ENCODE results near the gene CAMK1D. TPM values are rescaled to one million over a fixed set of nuclear protein-coding genes. Genes with fewer than 3 reads are reported as not detected.
A peak's percentile ranks its signal among the peaks of the same experiment; 100 is the strongest.

CAMK1D gene
- total and polyA plus RNA-seq, 2 experiments from 2014 or later: 3.5 to 6.0 TPM

DNA sequence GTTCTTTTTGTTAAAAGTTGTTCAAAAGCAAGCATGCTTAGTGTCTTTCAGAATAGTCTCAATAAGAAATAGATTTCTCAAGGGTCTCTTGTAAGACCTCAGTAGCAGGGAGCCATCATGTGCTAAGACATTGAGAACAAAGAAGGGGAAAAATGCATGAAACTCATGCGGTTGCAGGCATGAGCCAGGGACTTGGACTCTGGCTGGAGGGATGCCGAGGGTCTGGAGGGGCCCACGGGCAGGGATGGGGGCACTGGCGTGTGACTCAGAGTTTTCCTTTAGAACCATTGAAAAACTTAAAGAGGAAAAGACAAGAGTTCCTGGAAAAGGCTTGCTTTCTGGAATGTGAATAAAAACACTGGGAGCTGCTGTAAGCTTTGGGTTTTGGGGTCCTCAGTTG is 398.8 kb downstream of the CAMK1D start:
- H3K4me1 ChIP-seq (ENCODE audit: insufficient read depth): peaks cover 10% of the 10 kb centered on the region
- no peaks in the 10 kb centered on the region for H3K27me3 ChIP-seq
- TF ChIP-seq EZH2 (IDR thresholded peaks at IDR 0.05; ENCODE audit: borderline replicate concordance) (no peak), EZH2phosphoT487 (IDR thresholded peaks at IDR 0.05; ENCODE audit: low read depth, severe bottlenecking, unreplicated experiment) (no peak)
- TF ChIP-seq, protein P1, sequence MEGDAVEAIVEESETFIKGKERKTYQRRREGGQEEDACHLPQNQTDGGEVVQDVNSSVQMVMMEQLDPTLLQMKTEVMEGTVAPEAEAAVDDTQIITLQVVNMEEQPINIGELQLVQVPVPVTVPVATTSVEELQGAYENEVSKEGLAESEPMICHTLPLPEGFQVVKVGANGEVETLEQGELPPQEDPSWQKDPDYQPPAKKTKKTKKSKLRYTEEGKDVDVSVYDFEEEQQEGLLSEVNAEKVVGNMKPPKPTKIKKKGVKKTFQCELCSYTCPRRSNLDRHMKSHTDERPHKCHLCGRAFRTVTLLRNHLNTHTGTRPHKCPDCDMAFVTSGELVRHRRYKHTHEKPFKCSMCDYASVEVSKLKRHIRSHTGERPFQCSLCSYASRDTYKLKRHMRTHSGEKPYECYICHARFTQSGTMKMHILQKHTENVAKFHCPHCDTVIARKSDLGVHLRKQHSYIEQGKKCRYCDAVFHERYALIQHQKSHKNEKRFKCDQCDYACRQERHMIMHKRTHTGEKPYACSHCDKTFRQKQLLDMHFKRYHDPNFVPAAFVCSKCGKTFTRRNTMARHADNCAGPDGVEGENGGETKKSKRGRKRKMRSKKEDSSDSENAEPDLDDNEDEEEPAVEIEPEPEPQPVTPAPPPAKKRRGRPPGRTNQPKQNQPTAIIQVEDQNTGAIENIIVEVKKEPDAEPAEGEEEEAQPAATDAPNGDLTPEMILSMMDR (IDR thresholded peaks at IDR 0.05; ENCODE audit: poor library complexity): no peak
- H3K9me2 ChIP-seq (replicated peaks; ENCODE audit: insufficient read depth): no peaks in the 10 kb centered on the region
- no peaks in the 10 kb centered on the region for H3K9me3 ChIP-seq (ENCODE audit: low read depth)
- DNase-seq (ENCODE audit: low spot score): no peak
- H3K27ac ChIP-seq: no peak overlapping the region
- H3K36me3 ChIP-seq (replicated peaks; ENCODE audit: insufficient read depth, low read depth): no peaks in the 10 kb centered on the region
- no peak overlapping the region for H3K4me2 ChIP-seq
- 58% methylated on average over 4 of the region's 4 CpGs for WGBS (ENCODE audit: low lambda C conversion rate, missing lambda C conversion rate)
- H2AFZ ChIP-seq: no peak overlapping the region
- no peaks in the 10 kb centered on the region for H4K20me1 ChIP-seq (ENCODE audit: insufficient read depth, poor library complexity, severe bottlenecking)
- no peak overlapping the region for H3K4me3 ChIP-seq
- H3K79me2 ChIP-seq: no peaks in the 10 kb centered on the region

DNA sequence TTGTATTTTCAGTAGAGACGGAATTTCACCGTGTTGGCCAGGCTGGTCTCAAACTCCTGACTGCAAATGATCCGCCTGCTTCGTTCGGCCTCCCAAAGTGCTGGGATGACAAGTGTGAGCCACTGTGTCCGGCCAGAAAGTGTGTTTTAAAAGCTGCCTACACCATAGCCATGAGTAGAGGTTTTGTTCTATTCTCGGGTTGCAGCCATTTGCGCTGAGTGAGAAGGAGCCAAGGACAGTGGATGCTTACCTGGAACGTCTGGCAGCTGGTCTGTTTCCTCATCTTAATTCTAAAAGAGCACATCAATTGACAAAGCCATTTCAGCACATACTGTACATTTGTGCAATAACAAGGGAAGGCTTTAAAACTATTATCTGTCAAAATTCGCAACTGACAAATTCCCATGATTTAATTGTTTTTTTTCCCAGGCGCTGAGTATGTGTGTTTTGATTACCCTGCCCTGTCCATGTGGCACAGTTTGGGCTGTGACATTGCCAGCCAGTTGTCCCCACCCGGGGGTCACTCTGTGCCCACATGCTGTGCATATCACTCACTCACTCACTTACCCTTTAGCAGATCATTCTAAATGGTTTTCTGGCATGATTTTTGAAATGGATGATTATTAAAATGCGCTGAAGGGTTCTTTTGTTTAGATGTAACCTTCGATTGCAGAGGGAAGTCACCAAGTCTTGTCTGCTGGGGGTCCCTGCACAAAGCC is 400.6 kb downstream of the CAMK1D start:
- Histone ChIP-seq H3K4me1 (ENCODE audit: insufficient read depth) (peaks cover 10% of the 10 kb centered on the region), H2AFZ (no peak overlapping the region), H3K4me3 (no peak overlapping the region), H3K27me3 (no peaks in the 10 kb centered on the region), H4K20me1 (ENCODE audit: insufficient read depth, poor library complexity, severe bottlenecking) (no peaks in the 10 kb centered on the region), H3K9me2 (replicated peaks; ENCODE audit: insufficient read depth) (no peaks in the 10 kb centered on the region), H3K79me2 (no peaks in the 10 kb centered on the region), H3K27ac (peak overlapping the region; percentile 34), H3K9me3 (ENCODE audit: low read depth) (no peaks in the 10 kb centered on the region), H3K4me2 (no peak overlapping the region), H3K36me3 (replicated peaks; ENCODE audit: insufficient read depth, low read depth) (no peaks in the 10 kb centered on the region)
- TF ChIP-seq EZH2phosphoT487 (IDR thresholded peaks at IDR 0.05; ENCODE audit: low read depth, severe bottlenecking, unreplicated experiment): no peak
- TF ChIP-seq, protein P1 (IDR thresholded peaks at IDR 0.05; ENCODE audit: poor library complexity): no peak
- TF ChIP-seq EZH2 (IDR thresholded peaks at IDR 0.05; ENCODE audit: borderline replicate concordance): no peak
- WGBS (ENCODE audit: low lambda C conversion rate, missing lambda C conversion rate): 91% methylated on average over 14 of the region's 14 CpGs
- DNase-seq (ENCODE audit: low spot score): no peak

DNA sequence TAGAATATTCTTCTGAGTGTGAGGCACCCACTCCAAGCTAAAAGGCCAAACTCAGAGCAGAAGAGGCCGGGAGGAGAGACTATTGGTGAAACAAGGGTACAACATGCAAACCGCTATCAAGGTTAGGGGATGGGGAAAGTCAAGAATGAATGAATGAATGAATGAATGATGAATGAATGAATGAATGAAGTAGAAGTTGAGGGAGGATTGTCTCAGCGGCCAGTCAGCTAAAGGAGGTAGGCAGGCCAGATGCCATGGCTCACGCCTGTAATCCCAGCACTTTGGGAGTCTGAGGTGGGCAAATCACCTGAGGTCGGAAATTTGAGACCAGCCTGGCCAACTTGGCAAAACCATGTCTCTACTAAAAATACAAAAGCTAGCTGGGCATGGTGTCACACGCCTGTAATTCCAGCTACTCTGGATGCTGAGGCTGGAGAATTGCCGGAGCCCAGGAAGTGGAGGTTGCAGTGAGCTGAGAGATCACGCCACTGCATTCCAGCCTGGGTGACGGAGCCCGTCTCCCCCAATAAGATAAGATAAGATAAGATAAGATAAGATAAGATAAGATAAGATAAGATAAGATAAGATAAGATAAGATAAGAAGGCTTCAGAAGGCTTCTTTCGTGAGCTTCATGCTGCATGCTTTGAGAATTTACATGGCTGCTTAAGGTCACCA is 401.3 kb downstream of the CAMK1D start:
- Histone ChIP-seq H3K79me2 (no peaks in the 10 kb centered on the region), H2AFZ (no peak overlapping the region), H3K4me3 (no peak overlapping the region), H4K20me1 (ENCODE audit: insufficient read depth, poor library complexity, severe bottlenecking) (no peaks in the 10 kb centered on the region), H3K9me3 (ENCODE audit: low read depth) (no peaks in the 10 kb centered on the region), H3K27me3 (no peaks in the 10 kb centered on the region), H3K36me3 (replicated peaks; ENCODE audit: insufficient read depth, low read depth) (no peaks in the 10 kb centered on the region), H3K4me1 (ENCODE audit: insufficient read depth) (peaks cover 10% of the 10 kb centered on the region), H3K27ac (peak overlapping the region; percentile 34), H3K9me2 (replicated peaks; ENCODE audit: insufficient read depth) (no peaks in the 10 kb centered on the region), H3K4me2 (no peak overlapping the region)
- WGBS (ENCODE audit: low lambda C conversion rate, missing lambda C conversion rate): 69% methylated on average over 11 of the region's 11 CpGs
- TF ChIP-seq EZH2phosphoT487 (IDR thresholded peaks at IDR 0.05; ENCODE audit: low read depth, severe bottlenecking, unreplicated experiment): no peak
- TF ChIP-seq, protein P1 (IDR thresholded peaks at IDR 0.05; ENCODE audit: poor library complexity): no peak
- no peak for TF ChIP-seq EZH2 (IDR thresholded peaks at IDR 0.05; ENCODE audit: borderline replicate concordance)
- DNase-seq (ENCODE audit: low spot score): no peak

All from hepatocyte (in vitro differentiated cells).